SH-SY5Y (cell line): ENCODE measurements around the gene ZNF410.

Experiments
- GATA2 ChIP-seq: IDR thresholded peaks from 2 replicates; pipeline ENCODE4 v1.6.1; 2011; ENCODE audit warnings: mild to moderate bottlenecking, low read depth, low read length
- GATA3 ChIP-seq: IDR thresholded peaks from 2 replicates; pipeline ENCODE4 v1.6.1; 2011; ENCODE audit warnings: low read depth, mild to moderate bottlenecking, low read length, moderate library complexity

Gene ZNF410

GRCh38 chr14:73965216-73965615, 78.6 kb downstream of the ZNF410 start:
- TF ChIP-seq GATA3 (no peak), GATA2 (no peak)

- TF ChIP-seq GATA3 (no peak), GATA2 (no peak)
These were observed 82.2 kb downstream of the ZNF410 start for GRCh38 chr14:73968885-73969284.

GRCh38 chr14:73973497-73973896, 86.8 kb downstream of the ZNF410 start:
- TF ChIP-seq GATA2, result no peak
- TF ChIP-seq GATA3, result no peak

- TF ChIP-seq GATA2 (no peak), GATA3 (no peak)
These were observed 89.5 kb downstream of the ZNF410 start for GRCh38 chr14:73976125-73976524.

DNA sequence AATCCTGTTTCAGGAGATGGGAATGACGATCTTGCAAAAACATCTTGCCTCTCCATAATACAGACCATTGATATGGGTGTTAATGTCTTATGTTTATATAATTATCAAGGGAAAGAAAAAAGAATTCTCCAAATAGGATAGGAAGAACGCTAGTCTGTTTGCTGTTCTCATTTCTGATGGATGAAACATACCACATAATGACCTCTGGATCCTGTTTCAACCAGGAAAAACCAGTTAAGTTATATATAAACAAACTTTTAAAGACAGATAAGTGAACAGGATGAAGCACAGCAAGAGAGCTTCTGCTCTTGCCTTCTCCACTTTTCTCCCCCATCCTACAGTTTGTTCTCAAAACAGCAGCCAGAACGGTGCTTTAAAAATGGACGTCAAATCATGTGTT, 91.2 kb downstream of the ZNF410 start:
- TF ChIP-seq GATA3 (no peak), GATA2 (no peak)
